GM12878 (cell line): ENCODE data around the gene ZNF692. TPM values are rescaled to one million over a fixed set of nuclear protein-coding genes. Genes with fewer than 3 reads are reported as not detected.

Experiments used
- ATAC-seq: fragments of 200-7000 bp; cut with Tn5 transposase; 3 replicates; pipeline ENCODE4 v1.9.1; 2020; ENCODE audit warnings: mild to moderate bottlenecking, moderate library complexity
- BruUV-seq: library from RNA; stranded (reverse); fragments of 400-500 nt; replicated peaks from 2 replicates; lab custom pipeline; 2021; lab: Mats Ljungman, UMichigan
- CTCF ChIA-PET: fragments of 300-600 bp; sonication (Branson Sonifier 250); formaldehyde crosslinking; extraction: SDS; loops from one replicate; lab custom pipeline; 2021; ENCODE audit warnings: inconsistent platforms; lab: Yijun Ruan, JAX
- POLR2A ChIA-PET: fragments of 350-600 bp; formaldehyde crosslinking; extraction: SDS; loops from one replicate; lab custom pipeline; 2021; ENCODE audit warnings: inconsistent platforms; lab: Charles Lee
- RAD21 ChIA-PET: fragments of 300-600 bp; sonication (Branson Sonifier 250); formaldehyde crosslinking; loops from one replicate; lab custom pipeline; 2023; ENCODE audit warnings: antibody characterized with exemption; ENCODE audit not compliant: unreplicated experiment; lab: Charles Lee
- SMC1A ChIA-PET: fragments of 300-600 bp; sonication (Branson Sonifier 250); formaldehyde crosslinking; loops from one replicate; lab custom pipeline; 2023; ENCODE audit not compliant: unreplicated experiment, uncharacterized antibody; lab: Charles Lee
- DNase-seq: peaks from one replicate; pipeline ENCODE4 v3.0.0-alpha.2; 2011; ENCODE audit warnings: low read depth, low spot score
- FAIRE-seq: peaks from 3 replicates; lab custom pipeline; 2011; peaks lifted over from hg19 to GRCh38; lab: Jason Lieb, UNC
- H2AFZ ChIP-seq: 2 replicates; pipeline ENCODE4 v1.6.0; 2011; ENCODE audit warnings: low read depth, low read length, control low read depth; ENCODE audit not compliant: control insufficient read depth
- H3K27ac ChIP-seq: 2 replicates; pipeline ENCODE4 v1.5.1; 2011; ENCODE audit warnings: control low read depth; ENCODE audit not compliant: control insufficient read depth, insufficient read depth
- H3K27me3 ChIP-seq, 2 experiments: replicated peaks in 1 of 2; 2 replicates each; pipeline versions ENCODE4 v1.6.0 to v1.6.1; 2011; ENCODE audit warnings: low read length in 1 of 2; ENCODE audit not compliant: control insufficient read depth in 2 of 2, insufficient read depth in 2 of 2
- H3K36me3 ChIP-seq, 2 experiments: 2 replicates each; pipeline ENCODE4 v1.5.1; 2011; ENCODE audit warnings: low read length in 1 of 2; ENCODE audit not compliant: control insufficient read depth in 2 of 2, insufficient read depth in 2 of 2
- H3K4me1 ChIP-seq: 2 replicates; pipeline ENCODE4 v1.6.1; 2011; ENCODE audit warnings: mild to moderate bottlenecking, low read length, moderate library complexity, mixed read lengths; ENCODE audit not compliant: control insufficient read depth, insufficient read depth
- H3K4me2 ChIP-seq: 2 replicates; pipeline ENCODE4 v1.6.0; 2011; ENCODE audit warnings: control low read depth; ENCODE audit not compliant: control insufficient read depth, insufficient read depth
- H3K4me3 ChIP-seq: fragments of 200-600 bp; sonication (generic); 2 replicates; pipeline ENCODE4 v1.5.1; 2016
- H3K79me2 ChIP-seq: 2 replicates; pipeline ENCODE4 v1.6.0; 2011; ENCODE audit warnings: low read length; ENCODE audit not compliant: control insufficient read depth, insufficient read depth
- H3K9ac ChIP-seq: 2 replicates; pipeline ENCODE4 v1.8.0; 2011; ENCODE audit warnings: low read length, control low read depth, mixed read lengths; ENCODE audit not compliant: control insufficient read depth, insufficient read depth
- H3K9me3 ChIP-seq: replicated peaks from 3 replicates; pipeline ENCODE4 v1.5.1; 2011; ENCODE audit warnings: mild to moderate bottlenecking, low read length; ENCODE audit not compliant: control insufficient read depth, insufficient read depth
- H4K20me1 ChIP-seq: 2 replicates; pipeline ENCODE4 v1.6.0; 2011; ENCODE audit not compliant: control insufficient read depth, insufficient read depth
- IKZF1 ChIP-seq: fragments of 450-650 bp; conservative IDR thresholded peaks from 2 replicates; pipeline ENCODE4 v1.6.1; 2017; ENCODE audit warnings: antibody characterized with exemption, mild to moderate bottlenecking
- MEF2A ChIP-seq: IDR thresholded peaks from 2 replicates; pipeline ENCODE4 v1.6.1; 2011; ENCODE audit warnings: low read depth, mild to moderate bottlenecking, low read length, moderate library complexity; ENCODE audit not compliant: insufficient read depth
- MTA3 ChIP-seq: IDR thresholded peaks from 2 replicates; pipeline ENCODE4 v1.6.1; 2012; ENCODE audit warnings: low read length, inconsistent platforms, borderline replicate concordance
- RBBP5 ChIP-seq: fragments of 200-600 bp; sonication (generic); conservative IDR thresholded peaks from 2 replicates; pipeline ENCODE4 v1.6.1; 2016
- SREBF1 ChIP-seq: IDR thresholded peaks from 2 replicates; pipeline ENCODE4 v1.6.1; 2012; ENCODE audit warnings: mild to moderate bottlenecking, low read length
- SUPT20H ChIP-seq: IDR thresholded peaks from 2 replicates; pipeline ENCODE4 v1.6.1; 2011; ENCODE audit warnings: low read depth, mild to moderate bottlenecking, low read length, moderate library complexity, borderline replicate concordance; ENCODE audit not compliant: control insufficient read depth
- ZZZ3 ChIP-seq: IDR thresholded peaks from 2 replicates; pipeline ENCODE4 v1.6.1; 2011; ENCODE audit warnings: low read depth; ENCODE audit not compliant: control insufficient read depth, insufficient read length
- WGBS: methylation state at CpG from one replicate; pipeline ENCODE4 v1.1.6; 2016; ENCODE audit warnings: low lambda C conversion rate; ENCODE audit not compliant: insufficient replicate concordance, insufficient coverage; ENCODE audit errors: missing lambda C conversion rate; 5-methylcytosine and 5-hydroxymethylcytosine counted together
- in situ Hi-C: fragments of 300-500 bp; cut with MboI; formaldehyde crosslinking; loops from 9 replicates; pipeline ENCODE4 v1.14.3; 2018; ENCODE audit warnings: mixed read lengths
- intact Hi-C: fragments of 100-400 bp; cut with micrococcal nuclease; formaldehyde crosslinking; loops from one replicate; pipeline ENCODE4 v1.14.2; 2022; ENCODE audit not compliant: unreplicated experiment
- polyA plus RNA-seq, 11 experiments: library from polyadenylated mRNA; depleted of rRNA in 4 of 11; unstranded in 6 of 11; stranded (reverse) in 5 of 11; fragments of >200 nt; fragmentation: Nextera tagmentation in 4 of 11; fragmentation: Illumina TruSeq in 1 of 11; extraction: Ambion mirVana in 4 of 11; extraction: Trizol in 1 of 11; gene quantifications; 1 replicate in 1 of 11; 2 replicates in 10 of 11; pipeline versions ENCODE4 v1.2.1 to v1.2.3, GENCODE V29; 2011 to 2016; ENCODE audit warnings: inconsistent platforms in 2 of 11, missing spikeins in 2 of 11, low read depth in 1 of 11
- total RNA-seq, 4 experiments: library from RNA; depleted of rRNA in 3 of 4; stranded (reverse); fragments of >200 nt in 3 of 4; fragmentation: Illumina TruSeq in 1 of 4; extraction: Trizol in 1 of 4; gene quantifications; 2 replicates each; pipeline versions ENCODE4 v1.2.1 to v1.2.3, GENCODE V29; 2013 to 2021
- TF ChIP-seq, protein P1 (sequence below): fragments of 150-350 bp; IDR thresholded peaks from 2 replicates; pipeline ENCODE4 v1.6.1; 2016; ENCODE audit warnings: low read depth, low read length
- TF ChIP-seq, protein P2 (sequence below): fragments of 450-650 bp; IDR thresholded peaks from 2 replicates; pipeline ENCODE4 v1.6.1; 2018; ENCODE audit warnings: mild to moderate bottlenecking, low read depth, moderate library complexity; ENCODE audit not compliant: partially characterized antibody

Gene ZNF692
- total and polyA plus RNA-seq, 10 of the 15 experiments (the other 5 are each of a cell fraction or from before 2014, with no cell fraction given): 5.3 to 76.6 (median 36.9) TPM

DNA sequence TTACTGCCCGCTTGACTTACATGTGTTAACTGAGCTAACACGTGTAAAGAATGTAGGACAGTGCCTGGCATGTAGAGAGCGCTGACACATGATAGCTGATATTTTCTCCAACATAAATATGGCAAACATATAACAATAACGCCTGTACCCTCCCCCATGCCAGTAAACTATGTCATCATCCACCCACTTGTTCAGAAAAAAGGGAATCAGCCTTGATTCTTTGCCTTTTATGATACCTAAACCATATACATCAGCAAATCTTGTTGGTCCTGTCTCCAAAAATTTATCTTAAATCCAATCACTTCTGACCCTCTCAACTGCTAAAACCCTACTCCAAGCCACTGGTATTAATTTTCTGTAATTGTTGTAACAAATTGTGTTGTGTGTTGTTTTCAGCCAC, 1.1 kb upstream of the ZNF692 start:
- SMC1A ChIA-PET: interaction anchor here (2.3 to 4.3 kb wide), 2 partner anchors 13 to 34 kb away, joined by 9 to 24 read pairs; partner anchors contain the start of gene SH3BP5L
- no peak for ATAC-seq

More for the DNA sequence above, 1.1 kb upstream of the ZNF692 start:
- DNase-seq (no peak), FAIRE-seq (no peak)
- Histone ChIP-seq H4K20me1 (no peaks in the 10 kb centered on the region), H3K9me3 (no peaks in the 10 kb centered on the region), H3K4me2 (peak overlapping the region; percentile 74; the same call in 1 of the 2 replicates), H3K27ac (no peak overlapping the region), H3K27me3 (no peaks in the 10 kb centered on the region), H3K9ac (no peak overlapping the region; the same call in 1 of the 2 replicates), H3K36me3 (peaks cover 0 to 4% of the 10 kb centered on the region in 2 experiments; a peak in 3 of 4 replicates), H2AFZ (no peak overlapping the region), H3K4me1 (peaks cover 11% of the 10 kb centered on the region), H3K4me3 (no peak overlapping the region), H3K79me2 (peaks cover 22% of the 10 kb centered on the region)
- ChIA-PET POLR2A (interaction anchor here (3.1 to 3.5 kb wide), 4 partner anchors 14 to 33 kb away, joined by 22 to 47 read pairs (median 28); partner anchors contain the start of genes SH3BP5L and ZNF672), RAD21 (interaction anchor here (0.6 to 3.6 kb wide), 5 partner anchors 13 to 34 kb away, joined by 3 to 25 read pairs (median 4); partner anchors contain the start of genes SH3BP5L and ZNF672), CTCF (interaction anchor here (1.2 to 8.9 kb wide), 6 partner anchors 10 to 55 kb away, joined by 3 to 60 read pairs (median 18); partner anchors contain the start of gene ZNF672)
- in situ Hi-C loops (no loop called here), intact Hi-C loops (no loop called here)
- TF ChIP-seq ZZZ3 (no peak), MEF2A (no peak), IKZF1 (no peak), SUPT20H (no peak), MTA3 (no peak), RBBP5 (no peak), SREBF1 (no peak)
- TF ChIP-seq, protein P1, sequence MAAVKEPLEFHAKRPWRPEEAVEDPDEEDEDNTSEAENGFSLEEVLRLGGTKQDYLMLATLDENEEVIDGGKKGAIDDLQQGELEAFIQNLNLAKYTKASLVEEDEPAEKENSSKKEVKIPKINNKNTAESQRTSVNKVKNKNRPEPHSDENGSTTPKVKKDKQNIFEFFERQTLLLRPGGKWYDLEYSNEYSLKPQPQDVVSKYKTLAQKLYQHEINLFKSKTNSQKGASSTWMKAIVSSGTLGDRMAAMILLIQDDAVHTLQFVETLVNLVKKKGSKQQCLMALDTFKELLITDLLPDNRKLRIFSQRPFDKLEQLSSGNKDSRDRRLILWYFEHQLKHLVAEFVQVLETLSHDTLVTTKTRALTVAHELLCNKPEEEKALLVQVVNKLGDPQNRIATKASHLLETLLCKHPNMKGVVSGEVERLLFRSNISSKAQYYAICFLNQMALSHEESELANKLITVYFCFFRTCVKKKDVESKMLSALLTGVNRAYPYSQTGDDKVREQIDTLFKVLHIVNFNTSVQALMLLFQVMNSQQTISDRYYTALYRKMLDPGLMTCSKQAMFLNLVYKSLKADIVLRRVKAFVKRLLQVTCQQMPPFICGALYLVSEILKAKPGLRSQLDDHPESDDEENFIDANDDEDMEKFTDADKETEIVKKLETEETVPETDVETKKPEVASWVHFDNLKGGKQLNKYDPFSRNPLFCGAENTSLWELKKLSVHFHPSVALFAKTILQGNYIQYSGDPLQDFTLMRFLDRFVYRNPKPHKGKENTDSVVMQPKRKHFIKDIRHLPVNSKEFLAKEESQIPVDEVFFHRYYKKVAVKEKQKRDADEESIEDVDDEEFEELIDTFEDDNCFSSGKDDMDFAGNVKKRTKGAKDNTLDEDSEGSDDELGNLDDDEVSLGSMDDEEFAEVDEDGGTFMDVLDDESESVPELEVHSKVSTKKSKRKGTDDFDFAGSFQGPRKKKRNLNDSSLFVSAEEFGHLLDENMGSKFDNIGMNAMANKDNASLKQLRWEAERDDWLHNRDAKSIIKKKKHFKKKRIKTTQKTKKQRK: no peak
- TF ChIP-seq, protein P2, sequence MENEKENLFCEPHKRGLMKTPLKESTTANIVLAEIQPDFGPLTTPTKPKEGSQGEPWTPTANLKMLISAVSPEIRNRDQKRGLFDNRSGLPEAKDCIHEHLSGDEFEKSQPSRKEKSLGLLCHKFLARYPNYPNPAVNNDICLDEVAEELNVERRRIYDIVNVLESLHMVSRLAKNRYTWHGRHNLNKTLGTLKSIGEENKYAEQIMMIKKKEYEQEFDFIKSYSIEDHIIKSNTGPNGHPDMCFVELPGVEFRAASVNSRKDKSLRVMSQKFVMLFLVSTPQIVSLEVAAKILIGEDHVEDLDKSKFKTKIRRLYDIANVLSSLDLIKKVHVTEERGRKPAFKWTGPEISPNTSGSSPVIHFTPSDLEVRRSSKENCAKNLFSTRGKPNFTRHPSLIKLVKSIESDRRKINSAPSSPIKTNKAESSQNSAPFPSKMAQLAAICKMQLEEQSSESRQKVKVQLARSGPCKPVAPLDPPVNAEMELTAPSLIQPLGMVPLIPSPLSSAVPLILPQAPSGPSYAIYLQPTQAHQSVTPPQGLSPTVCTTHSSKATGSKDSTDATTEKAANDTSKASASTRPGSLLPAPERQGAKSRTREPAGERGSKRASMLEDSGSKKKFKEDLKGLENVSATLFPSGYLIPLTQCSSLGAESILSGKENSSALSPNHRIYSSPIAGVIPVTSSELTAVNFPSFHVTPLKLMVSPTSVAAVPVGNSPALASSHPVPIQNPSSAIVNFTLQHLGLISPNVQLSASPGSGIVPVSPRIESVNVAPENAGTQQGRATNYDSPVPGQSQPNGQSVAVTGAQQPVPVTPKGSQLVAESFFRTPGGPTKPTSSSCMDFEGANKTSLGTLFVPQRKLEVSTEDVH: no peak
- no TSS peak for BruUV-seq
- 100% methylated on average over 4 of the region's 4 CpGs for WGBS
